GM23338 (cell line): Measurements from ENCODE around the gene SRGAP1. TPM values are rescaled to one million over a fixed set of nuclear protein-coding genes. Genes with fewer than 3 reads are reported as not detected.

Experiments used
- ATAC-seq: fragments of 200-7000 bp; cut with Tn5 transposase; 3 replicates; pipeline ENCODE4 v1.9.1; 2020
- DNase-seq: peaks from one replicate; pipeline ENCODE4 v3.0.0-alpha.2; 2015; ENCODE audit warnings: low spot score
- H2AFZ ChIP-seq: fragments of 200-600 bp; sonication (generic); 2 replicates; pipeline ENCODE4 v1.8.0; 2016; ENCODE audit warnings: antibody characterized with exemption, mild to moderate bottlenecking, moderate library complexity
- H3F3A ChIP-seq: fragments of 200-600 bp; sonication (generic); replicated peaks from 2 replicates; pipeline ENCODE4 v1.8.0; 2017; ENCODE audit warnings: antibody characterized with exemption, mixed run types, low read depth
- H3K27ac ChIP-seq: fragments of 200-600 bp; sonication (generic); 2 replicates; pipeline ENCODE4 v1.6.1; 2016; ENCODE audit warnings: low read depth
- H3K27me3 ChIP-seq: fragments of 200-600 bp; sonication (generic); 2 replicates; pipeline ENCODE4 v1.8.0; 2016; ENCODE audit warnings: mild to moderate bottlenecking, mixed run types, moderate library complexity; ENCODE audit not compliant: insufficient read depth
- H3K36me3 ChIP-seq: fragments of 200-600 bp; sonication (generic); 2 replicates; pipeline ENCODE4 v1.8.0; 2016; ENCODE audit warnings: mild to moderate bottlenecking; ENCODE audit not compliant: insufficient read depth
- H3K4me1 ChIP-seq: fragments of 200-600 bp; sonication (generic); 2 replicates; pipeline ENCODE4 v1.8.0; 2016; ENCODE audit warnings: mild to moderate bottlenecking, moderate library complexity; ENCODE audit not compliant: insufficient read depth
- H3K4me2 ChIP-seq: fragments of 200-600 bp; sonication (generic); 2 replicates; pipeline ENCODE4 v1.7.1; 2017; ENCODE audit warnings: mixed run types
- H3K4me3 ChIP-seq: fragments of 200-600 bp; sonication (generic); 2 replicates; pipeline ENCODE4 v1.6.1; 2016; ENCODE audit warnings: mixed run types
- H3K79me2 ChIP-seq: fragments of 200-600 bp; sonication (generic); replicated peaks from 2 replicates; pipeline ENCODE4 v1.8.0; 2017; ENCODE audit warnings: mild to moderate bottlenecking; ENCODE audit not compliant: insufficient read depth
- H3K9me2 ChIP-seq: fragments of 200-600 bp; sonication (generic); 2 replicates; pipeline ENCODE4 v1.8.0; 2017; ENCODE audit not compliant: insufficient read depth
- H4K20me1 ChIP-seq: fragments of 200-600 bp; sonication (generic); replicated peaks from 2 replicates; pipeline ENCODE4 v1.8.0; 2017; ENCODE audit warnings: mild to moderate bottlenecking; ENCODE audit not compliant: insufficient read depth
- H3K27ac Mint-ChIP-seq: 2 replicates; pipeline ENCODE4 v1.8.0; 2020; ENCODE audit warnings: inconsistent platforms, mild to moderate bottlenecking, moderate library complexity, mixed read lengths
- H3K27me3 Mint-ChIP-seq: 3 replicates; pipeline ENCODE4 v1.8.0; 2022; ENCODE audit warnings: low read depth, mild to moderate bottlenecking, moderate library complexity, mixed read lengths, inconsistent platforms; ENCODE audit not compliant: insufficient read depth, poor library complexity
- H3K36me3 Mint-ChIP-seq: 3 replicates; pipeline ENCODE4 v1.8.0; 2021; ENCODE audit warnings: low read depth, mild to moderate bottlenecking, inconsistent platforms, moderate library complexity, mixed read lengths
- H3K4me1 Mint-ChIP-seq: 3 replicates; pipeline ENCODE4 v1.8.0; 2020; ENCODE audit warnings: mild to moderate bottlenecking, inconsistent platforms, mixed read lengths
- H3K4me3 Mint-ChIP-seq: 3 replicates; pipeline ENCODE4 v1.8.0; 2021; ENCODE audit warnings: moderate library complexity, mild to moderate bottlenecking, inconsistent platforms, mixed read lengths
- H3K9me3 Mint-ChIP-seq: 3 replicates; pipeline ENCODE4 v1.8.0; 2020; ENCODE audit warnings: moderate library complexity, mild to moderate bottlenecking, inconsistent platforms, mixed read lengths
- EZH2phosphoT487 ChIP-seq: fragments of 200-600 bp; sonication (generic); IDR thresholded peaks from one replicate; pipeline ENCODE4 v1.8.1; 2018; ENCODE audit warnings: antibody characterized with exemption; ENCODE audit not compliant: unreplicated experiment
- JUNB ChIP-seq: IDR thresholded peaks from one replicate; pipeline ENCODE4 v1.6.1; 2016; ENCODE audit warnings: antibody characterized with exemption; ENCODE audit not compliant: unreplicated experiment
- NANOG ChIP-seq: IDR thresholded peaks from 2 replicates; pipeline ENCODE4 v1.6.1; 2016; ENCODE audit warnings: antibody characterized with exemption, borderline replicate concordance
- POLR2AphosphoS5 ChIP-seq: IDR thresholded peaks from 2 replicates; pipeline ENCODE4 v1.6.1; 2016; ENCODE audit warnings: antibody characterized with exemption, low read depth
- REST ChIP-seq: IDR thresholded peaks from one replicate; pipeline ENCODE4 v1.6.1; 2018; ENCODE audit warnings: antibody characterized with exemption; ENCODE audit not compliant: unreplicated experiment
- STAT1 ChIP-seq: IDR thresholded peaks from one replicate; pipeline ENCODE4 v1.6.1; 2016; ENCODE audit warnings: antibody characterized with exemption; ENCODE audit not compliant: unreplicated experiment
- ZNF331 ChIP-seq: fragments of 250-450 bp; sonication (Bioruptor Pico); IDR thresholded peaks from 2 replicates; pipeline ENCODE4 v1.5.0; 2020; ENCODE audit warnings: low read depth, mild to moderate bottlenecking, moderate library complexity
- ZNF462 ChIP-seq: fragments of 250-450 bp; sonication (Bioruptor Pico); IDR thresholded peaks from 2 replicates; pipeline ENCODE4 v1.5.0; 2020; ENCODE audit warnings: mild to moderate bottlenecking, moderate library complexity
- polyA plus RNA-seq: library from polyadenylated mRNA; unstranded; fragments of >200 nt; fragmentation: Nextera tagmentation; extraction: Ambion mirVana; gene quantifications from 2 replicates; pipeline ENCODE4 v1.2.1, GENCODE V29; 2016
- total RNA-seq: library from RNA; depleted of rRNA; stranded (reverse); fragments of >200 nt; shearing (Covaris generic); gene quantifications from 2 replicates; pipeline ENCODE4 v1.2.3, GENCODE V29; 2014
- TF ChIP-seq, protein P1 (sequence below), 2 experiments: fragments of 200-600 bp in 1 of 2; sonication (generic) in 1 of 2; conservative IDR thresholded peaks; 2 replicates each; pipeline versions ENCODE4 v1.5.1 to v1.6.1; 2016 to 2017; ENCODE audit warnings: antibody characterized with exemption in 2 of 2, low read depth in 2 of 2, mild to moderate bottlenecking in 2 of 2, moderate library complexity in 1 of 2
- TF ChIP-seq, protein P2 (sequence below): IDR thresholded peaks from 2 replicates; pipeline ENCODE4 v1.6.1; 2016; ENCODE audit warnings: antibody characterized with exemption

SRGAP1 gene
- total and polyA plus RNA-seq, 2 experiments from 2014 or later = 6.1 to 8.1 TPM

DNA sequence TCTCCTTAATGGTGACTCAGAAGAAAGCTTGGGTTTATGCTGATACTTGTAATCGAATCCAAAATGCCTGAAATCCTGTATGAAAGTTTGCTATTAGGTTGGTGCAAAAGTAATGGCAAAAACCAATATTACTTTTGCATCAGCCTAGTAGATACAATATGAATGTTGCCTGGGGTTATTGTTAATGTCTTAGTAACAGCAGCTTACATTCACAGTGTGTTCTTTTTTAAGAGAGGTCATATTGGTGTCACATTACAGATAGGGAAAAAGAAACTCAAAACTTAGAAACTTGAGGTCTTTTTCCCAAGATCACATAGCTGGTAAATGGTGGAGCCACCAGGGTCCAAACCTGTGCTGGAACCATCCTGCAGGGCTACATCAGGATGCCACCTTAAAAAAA lies 25.2 kb downstream of the SRGAP1 start (continued):
- TF ChIP-seq REST (no peak), EZH2phosphoT487 (no peak), STAT1 (no peak)

- no peak overlapping the region for H3K4me3 ChIP-seq
- no peaks in the 10 kb centered on the region for H3K9me3 Mint-ChIP-seq
- peaks cover 4% of the 10 kb centered on the region for H3K79me2 ChIP-seq
- H3K4me1 Mint-ChIP-seq = peaks cover 32% of the 10 kb centered on the region
- DNase-seq (peak; percentile 37), ATAC-seq (peak; percentile 78)
- no peaks in the 10 kb centered on the region for H3K36me3 ChIP-seq
- H3K4me1 ChIP-seq = peaks cover 36% of the 10 kb centered on the region
- H3K27me3 ChIP-seq = no peaks in the 10 kb centered on the region
- H2AFZ ChIP-seq = no peak overlapping the region; the same call in 1 of the 2 replicates
- H4K20me1 ChIP-seq = no peaks in the 10 kb centered on the region
- peak overlapping the region; percentile 54 for H3K4me2 ChIP-seq
- no peaks in the 10 kb centered on the region for H3K36me3 Mint-ChIP-seq
- H3K27ac Mint-ChIP-seq = peak overlapping the region; percentile 0; the same call in 1 of the 2 replicates
- no peak overlapping the region; the same call in 2 of the 3 replicates for H3K4me3 Mint-ChIP-seq
- no peaks in the 10 kb centered on the region for H3K27me3 Mint-ChIP-seq
- H3K27ac ChIP-seq = peak overlapping the region; percentile 67; the same call in 1 of the 2 replicates
- 0 out of 2 replicates have a peak, but pooled peaks cover 4% of the 10 kb centered on the region for H3F3A ChIP-seq
- no peaks in the 10 kb centered on the region for H3K9me2 ChIP-seq
- no peak for TF ChIP-seq ZNF331 (CRISPR knock-in tag)
- no peak for TF ChIP-seq NANOG
- no peak for TF ChIP-seq EZH2phosphoT487
- TF ChIP-seq POLR2AphosphoS5 = no peak
- TF ChIP-seq, protein P1, sequence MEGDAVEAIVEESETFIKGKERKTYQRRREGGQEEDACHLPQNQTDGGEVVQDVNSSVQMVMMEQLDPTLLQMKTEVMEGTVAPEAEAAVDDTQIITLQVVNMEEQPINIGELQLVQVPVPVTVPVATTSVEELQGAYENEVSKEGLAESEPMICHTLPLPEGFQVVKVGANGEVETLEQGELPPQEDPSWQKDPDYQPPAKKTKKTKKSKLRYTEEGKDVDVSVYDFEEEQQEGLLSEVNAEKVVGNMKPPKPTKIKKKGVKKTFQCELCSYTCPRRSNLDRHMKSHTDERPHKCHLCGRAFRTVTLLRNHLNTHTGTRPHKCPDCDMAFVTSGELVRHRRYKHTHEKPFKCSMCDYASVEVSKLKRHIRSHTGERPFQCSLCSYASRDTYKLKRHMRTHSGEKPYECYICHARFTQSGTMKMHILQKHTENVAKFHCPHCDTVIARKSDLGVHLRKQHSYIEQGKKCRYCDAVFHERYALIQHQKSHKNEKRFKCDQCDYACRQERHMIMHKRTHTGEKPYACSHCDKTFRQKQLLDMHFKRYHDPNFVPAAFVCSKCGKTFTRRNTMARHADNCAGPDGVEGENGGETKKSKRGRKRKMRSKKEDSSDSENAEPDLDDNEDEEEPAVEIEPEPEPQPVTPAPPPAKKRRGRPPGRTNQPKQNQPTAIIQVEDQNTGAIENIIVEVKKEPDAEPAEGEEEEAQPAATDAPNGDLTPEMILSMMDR (conservative IDR thresholded peaks at IDR 0.05; ENCODE audit: low read depth in 2 of 2) = no peak
- TF ChIP-seq, protein P2, sequence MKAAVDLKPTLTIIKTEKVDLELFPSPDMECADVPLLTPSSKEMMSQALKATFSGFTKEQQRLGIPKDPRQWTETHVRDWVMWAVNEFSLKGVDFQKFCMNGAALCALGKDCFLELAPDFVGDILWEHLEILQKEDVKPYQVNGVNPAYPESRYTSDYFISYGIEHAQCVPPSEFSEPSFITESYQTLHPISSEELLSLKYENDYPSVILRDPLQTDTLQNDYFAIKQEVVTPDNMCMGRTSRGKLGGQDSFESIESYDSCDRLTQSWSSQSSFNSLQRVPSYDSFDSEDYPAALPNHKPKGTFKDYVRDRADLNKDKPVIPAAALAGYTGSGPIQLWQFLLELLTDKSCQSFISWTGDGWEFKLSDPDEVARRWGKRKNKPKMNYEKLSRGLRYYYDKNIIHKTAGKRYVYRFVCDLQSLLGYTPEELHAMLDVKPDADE = no peak
- TF ChIP-seq JUNB = no peak
- TF ChIP-seq ZNF462 (CRISPR knock-in tag) = no peak
Measured at GRCh38 chr12:63870838-63871237, 26.3 kb downstream of the SRGAP1 start.
